HG02884 (cell line): ENCODE data around the gene TRNAU1AP.
"Not testable (repeated sequence)": the region's sequence is repeated elsewhere in the genome, so short reads cannot be mapped to it uniquely, and the experiment has no call there.

Experiments used
- ATAC-seq: cut with Tn5 transposase; IDR thresholded peaks from one replicate; pipeline ENCODE4 v1.9.1; 2021; ENCODE audit warnings: mild to moderate bottlenecking, moderate library complexity; ENCODE audit not compliant: unreplicated experiment

TRNAU1AP gene

DNA sequence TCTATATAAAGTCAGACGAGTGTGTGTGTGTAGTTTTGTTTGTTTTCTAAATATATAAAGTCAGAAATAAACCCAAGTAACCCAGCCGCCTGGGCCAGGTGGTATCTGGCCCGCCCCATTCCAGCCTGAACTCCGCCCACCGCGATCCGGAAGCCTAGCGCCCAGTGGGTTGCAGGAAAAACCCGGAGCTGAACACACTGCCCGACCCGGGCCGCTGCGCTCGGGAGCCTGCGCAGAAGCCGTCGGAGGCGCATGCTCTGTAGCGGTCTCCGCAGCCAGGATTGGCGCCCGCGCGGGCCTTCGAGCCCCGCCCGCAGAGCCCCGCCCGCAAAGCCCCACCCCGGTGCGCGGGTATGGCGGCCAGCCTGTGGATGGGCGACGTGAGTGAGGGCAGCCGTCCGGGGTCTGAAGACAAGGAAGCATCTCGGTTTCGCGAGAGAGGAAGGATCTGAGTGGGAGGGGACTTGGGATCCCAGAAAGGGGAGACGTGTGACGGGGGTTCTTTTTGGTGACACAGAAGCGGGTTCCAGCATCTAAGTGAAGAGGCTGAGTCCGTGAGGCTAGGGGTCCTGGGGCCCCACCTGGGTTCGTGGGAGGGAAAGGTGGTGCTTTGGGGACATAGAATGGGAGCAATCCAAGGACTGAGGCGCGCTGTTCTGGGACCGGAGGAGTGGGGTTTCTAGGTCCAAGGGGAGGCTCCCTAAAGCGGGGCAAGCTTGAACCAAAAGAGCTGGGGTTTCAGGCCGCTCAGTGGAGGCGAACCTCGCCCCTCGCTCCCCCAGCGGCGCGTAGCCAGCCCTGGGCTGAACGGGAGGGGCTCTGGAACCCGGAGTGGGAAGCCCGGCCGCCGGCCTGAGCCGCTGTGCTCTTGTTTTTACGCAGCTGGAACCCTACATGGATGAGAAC, at the start of gene TRNAU1AP:
Gene TRNAU1AP (plus strand): TSS at position 328 of the 906 bp plus-strand sequence. CDS start 26 bp downstream, at position 354.
- peak; percentile 79 for ATAC-seq

DNA sequence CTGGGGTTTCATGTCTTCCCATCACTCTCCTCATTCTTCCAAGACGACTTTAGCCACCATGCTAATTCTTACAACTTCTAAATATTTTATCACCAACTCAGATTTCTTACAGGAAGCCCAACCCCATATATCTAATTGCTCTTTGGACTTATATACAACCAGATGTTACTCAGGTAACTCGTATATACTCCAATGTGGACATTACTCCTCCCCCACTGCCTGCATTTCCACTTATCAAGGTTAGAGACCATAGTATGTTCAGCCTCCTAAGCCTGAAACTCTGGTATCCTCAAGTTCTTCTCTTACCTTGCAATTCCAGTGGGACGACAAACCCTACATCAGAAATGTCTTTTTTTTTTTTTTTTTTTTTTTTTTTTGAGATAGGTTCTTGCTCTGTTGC, 49.8 kb upstream of the TRNAU1AP start:
- ATAC-seq: no peak

DNA sequence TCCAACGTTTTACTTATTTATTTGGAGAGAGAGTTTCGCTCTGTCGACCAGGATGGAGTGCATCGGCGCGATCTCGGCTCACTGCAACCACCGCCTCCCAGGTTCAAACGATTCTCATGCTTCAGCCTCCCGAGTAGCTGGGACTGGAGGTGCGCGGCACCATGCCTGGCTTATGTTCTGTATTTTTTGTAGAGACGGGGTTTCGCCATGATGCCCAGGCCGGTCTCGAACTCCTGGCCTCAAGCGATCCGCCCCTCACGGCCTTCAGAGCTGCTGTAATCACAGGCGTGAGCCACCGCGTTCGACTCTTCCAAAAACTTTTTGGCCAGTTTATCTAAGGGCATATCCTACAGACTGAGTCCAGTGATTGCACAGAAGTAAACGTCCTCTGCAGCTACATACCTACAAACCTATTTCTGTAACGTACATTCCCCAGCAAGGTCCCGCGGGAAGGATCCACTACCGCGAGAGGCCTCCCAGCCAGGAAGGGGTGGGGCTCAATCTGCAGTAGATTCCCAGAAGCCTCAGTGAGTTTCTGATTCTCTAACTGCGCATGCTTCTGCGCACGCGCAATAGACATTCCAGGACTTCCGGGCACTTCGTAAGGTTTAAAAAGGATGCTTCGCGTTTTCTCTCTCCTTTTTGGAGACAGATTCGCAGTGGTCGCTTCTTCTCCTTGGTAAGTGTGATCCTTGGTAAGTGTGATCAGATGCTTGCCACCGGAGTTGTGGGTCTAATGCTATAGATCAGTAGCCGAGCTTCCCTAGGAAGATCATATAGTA, 47.3 kb upstream of the TRNAU1AP start, which contains the start of gene RCC1:
Gene RCC1 (plus strand): TSS at position 638 of the 782 bp plus-strand sequence. CDS start 23,824 bp downstream, outside the sequence.
- peak; percentile 74 for ATAC-seq

DNA sequence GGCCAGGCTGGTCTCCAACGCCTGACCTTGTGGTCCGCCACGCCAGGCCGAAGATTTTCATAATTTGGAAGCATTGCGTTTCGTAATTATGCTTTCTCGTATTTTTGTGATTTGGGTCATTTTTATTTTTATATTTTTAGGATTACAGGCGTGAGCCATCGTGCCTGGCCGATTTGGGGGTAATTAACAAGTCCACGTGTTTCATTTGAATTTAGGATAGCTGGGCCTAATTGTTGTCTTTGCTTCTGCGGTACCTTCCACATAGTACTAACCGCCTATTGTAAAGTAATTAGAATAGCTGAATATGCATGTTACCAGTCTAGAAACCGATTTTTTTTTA, 46.0 kb upstream of the TRNAU1AP start:
- no peak for ATAC-seq

DNA sequence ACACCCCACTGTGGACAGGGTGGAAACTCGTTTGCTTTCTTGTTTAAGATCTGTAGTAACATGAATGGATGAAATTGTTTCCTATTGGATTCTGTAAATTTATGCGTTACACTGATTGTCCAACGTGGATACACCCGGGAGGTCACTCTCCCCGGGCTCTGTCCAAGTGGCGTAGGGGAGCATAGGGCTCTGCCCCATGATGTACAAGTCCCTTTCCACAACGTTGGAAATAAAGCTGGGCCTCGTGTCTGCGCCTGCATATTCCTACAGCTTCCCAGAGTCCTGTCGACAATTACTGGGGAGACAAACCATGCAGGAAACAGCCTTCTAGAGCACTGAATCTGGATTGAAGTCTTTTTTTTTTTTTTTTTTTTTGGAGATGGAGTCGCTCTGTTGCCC, 45.6 kb upstream of the TRNAU1AP start:
- ATAC-seq: no peak

DNA sequence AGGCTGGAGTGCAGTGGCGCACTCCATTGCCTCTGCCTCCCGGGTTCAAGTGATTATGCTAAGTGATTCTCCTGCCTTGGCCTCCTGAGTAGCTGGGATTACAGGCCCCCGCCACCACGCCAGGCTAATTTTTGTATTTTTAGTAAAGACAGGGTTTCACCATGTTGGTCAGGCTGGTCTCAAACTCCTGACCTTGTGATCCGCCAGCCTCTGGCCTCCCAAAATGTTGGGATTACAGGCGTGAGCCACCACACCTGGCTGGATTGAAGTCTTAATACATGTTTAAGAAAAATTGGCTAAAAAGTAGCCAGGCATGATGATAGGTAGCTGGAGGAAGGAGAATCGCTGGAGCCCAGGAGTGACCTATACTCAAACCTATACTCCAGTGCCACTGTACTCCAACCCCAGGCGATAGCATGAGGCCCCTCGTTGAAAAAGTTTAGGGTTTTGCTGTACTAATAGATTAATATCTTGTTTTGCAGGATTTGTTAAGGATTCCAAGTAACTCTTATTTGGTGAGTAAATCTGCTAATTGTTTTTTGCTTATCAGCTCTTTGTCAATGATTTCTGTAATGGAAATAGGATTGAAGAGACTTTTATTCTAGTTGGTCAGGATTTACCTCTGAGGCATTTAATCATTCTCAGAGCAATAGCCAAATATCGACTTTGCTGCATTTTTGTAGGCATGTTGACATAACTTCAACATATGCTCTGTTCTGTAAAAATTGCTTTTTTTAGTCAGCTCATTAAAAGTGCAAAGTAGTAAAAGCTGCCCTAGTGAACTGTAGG, 45.0 kb upstream of the TRNAU1AP start:
- no peak for ATAC-seq

DNA sequence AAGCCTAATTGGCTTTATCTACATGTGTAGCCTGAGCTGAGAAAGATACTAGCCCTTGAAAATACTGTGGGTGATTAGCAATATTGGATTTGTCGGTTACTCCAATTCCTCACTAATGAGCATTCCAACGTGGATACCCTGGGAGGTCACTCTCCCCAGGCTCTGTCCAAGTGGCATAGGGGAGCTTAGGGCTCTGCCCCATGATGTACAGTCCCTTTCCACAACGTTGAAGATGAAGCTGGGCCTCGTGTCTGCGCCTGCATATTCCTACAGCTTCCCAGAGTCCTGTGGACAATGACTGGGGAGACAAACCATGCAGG, 44.5 kb upstream of the TRNAU1AP start:
- no peak for ATAC-seq

DNA sequence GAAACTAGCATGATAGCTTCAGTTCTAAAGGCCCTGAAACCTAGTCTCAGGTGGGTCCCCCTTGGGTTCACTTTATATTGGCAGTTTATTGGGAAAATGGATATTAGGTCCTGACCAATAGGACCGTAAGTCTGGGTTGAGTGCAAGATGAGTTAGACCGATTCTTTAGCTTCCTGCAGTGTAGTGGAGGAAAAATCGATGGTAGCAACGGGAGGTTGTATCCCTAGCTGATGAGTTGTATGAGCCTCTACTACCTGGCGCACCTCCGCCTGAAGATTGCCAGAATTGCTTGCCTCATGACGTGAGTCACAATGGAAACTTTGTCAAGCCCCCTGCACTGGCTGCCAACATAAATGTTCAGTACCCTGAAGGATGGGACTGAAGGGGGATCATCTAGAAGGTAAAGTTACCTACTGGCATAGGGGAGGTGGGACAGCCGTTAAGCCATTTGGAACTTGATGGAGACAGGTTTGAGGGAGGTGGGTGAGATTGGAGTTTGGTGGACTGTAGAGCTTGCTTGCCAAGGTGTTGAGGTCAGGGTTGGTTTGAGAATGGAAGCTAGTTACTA, 43.1 kb upstream of the TRNAU1AP start:
- no peak for ATAC-seq

DNA sequence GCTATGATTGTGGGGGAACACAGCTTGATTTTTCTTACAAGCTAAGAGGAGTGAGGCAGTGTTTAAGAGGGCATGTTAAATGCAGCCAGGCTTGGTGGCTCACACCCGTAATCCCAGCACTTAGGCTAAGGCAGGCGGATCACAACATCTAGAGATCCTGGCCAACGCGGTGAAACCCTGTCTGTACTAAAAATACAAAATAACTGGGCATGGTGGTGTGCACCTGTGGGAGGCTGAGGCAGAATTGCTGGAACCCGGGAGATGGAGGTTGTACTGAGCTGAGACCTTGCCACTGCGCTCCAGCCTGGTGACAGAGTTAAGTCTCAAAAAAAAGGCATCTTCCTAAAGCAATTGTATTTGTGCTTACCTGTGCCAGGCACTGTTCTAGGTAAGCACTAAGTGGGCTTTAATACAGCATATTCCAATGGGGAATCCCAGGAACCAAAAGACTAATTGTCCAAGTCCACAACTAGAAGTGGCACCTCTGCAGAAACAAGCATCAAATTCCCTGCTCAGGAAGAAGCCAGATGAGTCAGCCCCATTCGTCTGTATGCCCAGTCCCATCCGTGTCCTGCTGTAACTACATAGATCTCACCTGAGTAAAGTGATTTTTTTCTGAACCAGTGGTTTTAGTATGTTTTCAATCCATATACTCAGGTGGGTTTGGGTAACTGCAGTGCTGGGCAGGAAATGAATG, 42.5 kb upstream of the TRNAU1AP start:
- ATAC-seq: no peak

DNA sequence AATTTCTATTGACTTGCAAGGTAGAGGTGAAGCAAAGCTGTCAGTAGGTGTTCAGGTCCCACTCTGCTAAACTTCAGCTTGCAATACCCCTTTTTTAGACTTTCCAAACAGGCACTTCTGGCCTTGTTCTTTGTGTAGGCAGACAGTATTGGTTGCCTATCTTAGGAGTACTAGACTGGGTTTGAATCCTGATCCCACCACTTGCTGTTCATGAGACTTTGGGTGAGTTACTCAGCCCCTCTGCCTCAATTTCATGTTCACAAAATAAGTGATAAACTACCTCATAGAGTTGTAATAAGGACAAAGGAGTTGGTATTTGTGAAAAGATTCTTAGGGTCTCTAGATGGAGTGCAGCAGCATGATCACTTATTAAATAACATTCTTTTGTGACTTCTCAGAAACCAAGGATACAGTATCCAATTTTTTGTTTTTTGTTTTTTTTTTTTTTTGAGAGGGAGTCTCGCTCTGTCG, 41.9 kb upstream of the TRNAU1AP start:
- ATAC-seq: no peak

DNA sequence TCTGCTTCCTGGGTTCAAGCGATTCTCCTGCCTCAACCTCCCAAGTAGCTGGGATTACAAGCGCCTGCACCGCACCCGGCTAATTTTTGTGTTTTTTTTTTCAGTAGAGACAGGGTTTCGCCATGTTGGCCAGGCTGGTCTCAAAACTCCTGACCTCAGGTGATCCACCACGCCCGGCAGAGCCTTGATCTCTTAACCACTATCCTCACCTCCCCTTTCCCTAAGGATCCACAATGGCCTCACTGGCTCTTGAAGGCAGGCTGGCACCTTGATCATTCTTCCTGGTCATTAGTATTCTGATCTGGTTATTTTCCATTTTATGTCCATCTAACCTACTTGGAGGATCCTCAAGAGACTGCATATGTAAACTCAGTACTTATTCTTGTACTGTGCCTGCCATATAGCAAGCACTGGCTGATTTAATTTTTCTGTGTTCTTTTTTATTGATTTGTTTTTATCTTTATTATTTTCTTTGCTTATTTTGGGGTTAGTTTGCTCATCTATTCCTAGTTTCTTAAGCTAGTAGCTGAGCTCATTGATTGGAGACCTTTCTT, 40.8 kb upstream of the TRNAU1AP start:
- no peak for ATAC-seq

DNA sequence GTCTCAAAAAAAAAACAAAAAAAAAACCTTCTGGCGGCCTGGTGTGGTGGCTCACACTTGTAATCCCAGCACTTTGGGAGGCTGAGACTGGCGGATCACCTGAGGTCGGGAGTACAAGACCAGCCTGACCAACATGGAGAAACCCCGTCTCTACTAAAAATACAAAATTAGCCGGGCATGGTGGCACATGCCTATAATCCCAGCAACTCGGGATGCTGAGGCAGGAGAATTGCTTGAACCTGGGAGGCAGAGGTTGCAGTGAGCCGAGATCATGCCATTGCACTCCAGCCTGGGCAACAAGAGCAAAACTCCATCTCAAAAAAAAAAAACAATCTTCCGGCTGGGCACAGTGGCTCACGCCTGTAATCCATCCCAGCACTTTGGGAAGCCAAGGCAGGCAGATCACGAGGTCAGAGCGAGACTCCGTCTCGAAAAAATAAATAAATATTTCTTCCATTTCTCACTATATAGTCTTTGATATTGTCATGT, 38.4 kb upstream of the TRNAU1AP start:
- ATAC-seq: not testable (repeated sequence)

DNA sequence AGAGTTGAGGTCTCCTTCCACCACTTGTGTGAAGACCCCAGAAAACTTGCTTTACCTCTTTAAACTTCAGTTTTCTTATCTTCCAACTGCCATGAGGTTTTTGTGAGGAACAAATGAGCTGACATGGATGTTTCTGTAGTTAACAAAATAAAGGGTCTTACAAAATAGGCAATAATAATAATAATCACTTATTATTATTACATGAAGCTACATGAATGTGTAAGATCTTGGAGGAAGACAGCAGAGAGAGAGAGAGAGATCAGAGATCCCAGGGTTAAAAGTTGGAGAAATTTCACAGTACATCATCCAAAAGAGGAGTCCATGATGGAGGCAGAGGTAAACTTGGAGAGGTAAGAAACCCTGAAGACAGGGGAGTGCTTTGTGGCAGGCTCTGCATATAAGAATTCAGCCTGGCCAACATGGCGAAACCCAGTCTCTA, 36.3 kb upstream of the TRNAU1AP start:
- no peak for ATAC-seq

DNA sequence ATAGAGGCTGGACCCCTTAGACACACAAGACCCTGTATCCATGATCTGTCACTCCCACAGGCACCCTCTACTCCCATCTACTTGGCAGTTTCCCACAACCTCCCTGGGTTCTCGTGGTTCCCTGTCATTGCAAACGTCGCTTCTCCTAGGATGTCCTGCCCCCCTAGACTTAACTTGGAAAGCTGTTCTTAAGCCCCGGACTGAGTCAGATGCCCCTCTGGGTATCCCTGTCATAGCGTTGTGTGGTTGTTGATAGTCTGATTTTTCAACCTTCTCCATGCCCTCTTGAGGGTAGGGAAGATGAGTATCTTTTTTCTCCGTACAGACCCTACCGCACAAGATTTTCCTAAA, 35.3 kb upstream of the TRNAU1AP start:
- ATAC-seq: no peak

DNA sequence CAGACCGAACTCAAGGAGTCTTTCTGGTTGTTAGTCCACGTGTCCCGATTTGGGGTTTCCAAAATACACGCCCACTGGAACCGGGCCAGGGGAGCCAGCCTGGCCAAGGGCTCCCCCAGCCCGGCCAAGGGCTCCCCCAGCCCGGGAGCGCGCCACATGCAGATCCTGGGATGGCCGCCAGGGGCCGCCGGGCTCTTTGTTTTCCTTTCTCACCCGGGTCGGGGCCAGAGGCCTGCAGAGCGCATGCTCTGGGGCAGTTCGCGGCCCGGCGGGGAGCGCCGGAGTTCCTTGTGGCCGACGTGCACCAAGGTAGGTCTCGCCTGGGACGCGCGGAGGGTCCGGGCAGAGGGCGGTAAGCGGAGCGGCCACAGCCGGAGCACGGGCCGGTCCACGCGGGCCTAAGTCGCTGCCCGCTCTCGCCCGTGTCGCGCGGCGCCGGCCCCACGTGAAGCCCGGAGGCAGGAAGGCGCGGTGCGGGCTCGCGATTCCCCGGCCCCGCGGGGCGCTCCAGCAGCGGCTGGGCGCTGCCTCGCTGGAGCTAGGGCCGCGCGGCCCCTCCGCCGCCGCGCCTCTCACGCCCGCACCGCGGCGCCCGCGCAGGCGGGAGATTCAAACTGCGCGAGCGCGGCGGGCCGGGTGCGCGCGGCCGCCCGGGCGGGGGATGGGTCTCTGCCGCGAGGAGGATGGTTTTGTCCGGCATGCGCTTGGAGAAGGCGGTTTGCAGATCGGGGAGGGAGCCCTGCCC, 34.7 kb upstream of the TRNAU1AP start:
- no peak for ATAC-seq

DNA sequence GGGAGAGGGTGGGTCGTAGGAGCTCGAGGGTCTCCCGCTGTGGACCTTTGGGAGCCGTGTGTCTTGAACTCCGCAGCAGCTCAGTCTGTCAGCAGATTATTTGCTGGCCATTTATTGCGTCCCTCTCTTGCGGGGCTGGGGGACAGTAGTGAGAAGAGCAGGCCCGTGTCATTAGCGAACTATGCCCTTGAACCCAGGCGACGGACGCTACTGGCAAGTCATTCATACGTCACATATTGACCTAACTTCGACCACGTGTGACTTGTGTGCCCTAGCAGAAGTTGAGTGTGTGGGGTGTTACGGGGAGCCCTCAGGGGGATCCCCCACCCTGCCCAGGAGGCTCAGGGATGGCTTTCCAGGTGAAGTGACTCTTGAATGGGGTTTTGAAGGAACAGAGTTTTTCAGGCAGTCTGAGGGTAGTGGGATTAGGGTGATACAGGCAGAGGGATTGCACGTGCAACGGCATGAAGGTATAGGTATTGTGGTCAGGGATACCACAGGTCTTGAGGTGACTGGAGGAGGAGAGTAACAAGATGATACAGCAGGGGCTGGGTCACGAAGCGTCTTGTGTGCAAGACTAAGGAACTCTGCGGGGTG, 34.0 kb upstream of the TRNAU1AP start:
- ATAC-seq: no peak

DNA sequence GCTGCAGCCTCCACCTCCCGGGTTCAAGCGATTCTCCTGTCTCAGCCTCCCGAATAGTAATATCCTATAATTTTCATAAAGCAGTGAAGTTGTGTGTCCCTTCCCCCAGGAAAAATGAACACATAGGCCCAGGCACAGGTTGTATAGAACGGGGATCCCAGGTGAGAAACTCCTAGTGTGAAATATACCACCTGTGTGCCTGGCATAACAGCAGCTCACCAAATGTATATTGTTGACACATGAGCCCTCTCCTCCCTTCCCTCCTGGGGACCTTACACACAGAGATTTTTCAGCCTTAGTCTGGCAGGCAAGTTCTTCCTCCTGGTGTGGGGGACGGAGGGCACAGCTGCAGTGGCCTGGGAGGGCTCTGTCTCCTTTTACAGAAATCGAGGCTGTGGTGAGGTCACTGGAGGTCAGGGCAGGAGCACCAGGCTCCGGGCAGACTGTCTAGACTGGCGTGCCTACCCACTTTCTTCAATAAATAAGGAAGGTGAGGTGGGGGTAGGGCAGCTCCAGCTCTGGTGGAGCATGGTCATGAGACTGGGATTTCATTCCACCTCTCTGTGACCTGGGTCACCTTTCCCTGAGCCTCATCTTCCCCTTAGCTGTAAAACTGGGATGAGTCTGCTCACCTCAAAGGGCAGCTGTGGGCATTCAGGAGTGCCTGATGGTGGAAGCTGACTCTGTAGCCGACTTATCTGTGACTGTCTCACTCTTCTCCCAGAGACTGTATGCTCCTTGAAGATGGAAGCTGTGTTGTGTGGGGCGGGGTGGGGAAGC, 32.7 kb upstream of the TRNAU1AP start:
- no peak for ATAC-seq

DNA sequence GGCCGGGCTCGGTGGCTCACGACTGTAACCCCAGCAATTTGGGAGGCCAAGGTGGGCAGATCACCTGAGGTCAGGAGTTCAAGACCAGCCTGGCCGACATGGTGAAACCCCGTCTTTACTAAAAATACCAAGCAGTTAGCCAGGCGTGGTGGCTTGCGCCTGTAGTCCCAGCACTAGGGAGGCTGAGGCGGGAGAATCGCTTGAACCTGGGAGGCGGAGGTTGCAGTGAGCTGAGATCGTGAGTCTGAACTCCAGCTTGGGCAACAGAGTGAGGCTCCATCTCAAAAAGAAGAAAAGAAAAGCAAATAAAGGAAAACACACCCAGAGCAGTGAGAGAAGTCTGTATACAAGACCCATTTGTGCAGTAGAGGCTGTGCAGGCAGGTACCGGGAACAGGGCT, 32.1 kb upstream of the TRNAU1AP start:
- not testable (repeated sequence) for ATAC-seq
